Activated CD4-positive, alpha-beta T cell treated with anti-CD3 and anti-CD28 coated beads, Interleukin-2, amount 50 U/mL, for 16 hours (primary cell): ENCODE data around the gene PLEKHN1.

Experiments
- DNase-seq: peaks from one replicate; pipeline ENCODE4 v3.0.0-alpha.2; 2020

Gene PLEKHN1

DNA sequence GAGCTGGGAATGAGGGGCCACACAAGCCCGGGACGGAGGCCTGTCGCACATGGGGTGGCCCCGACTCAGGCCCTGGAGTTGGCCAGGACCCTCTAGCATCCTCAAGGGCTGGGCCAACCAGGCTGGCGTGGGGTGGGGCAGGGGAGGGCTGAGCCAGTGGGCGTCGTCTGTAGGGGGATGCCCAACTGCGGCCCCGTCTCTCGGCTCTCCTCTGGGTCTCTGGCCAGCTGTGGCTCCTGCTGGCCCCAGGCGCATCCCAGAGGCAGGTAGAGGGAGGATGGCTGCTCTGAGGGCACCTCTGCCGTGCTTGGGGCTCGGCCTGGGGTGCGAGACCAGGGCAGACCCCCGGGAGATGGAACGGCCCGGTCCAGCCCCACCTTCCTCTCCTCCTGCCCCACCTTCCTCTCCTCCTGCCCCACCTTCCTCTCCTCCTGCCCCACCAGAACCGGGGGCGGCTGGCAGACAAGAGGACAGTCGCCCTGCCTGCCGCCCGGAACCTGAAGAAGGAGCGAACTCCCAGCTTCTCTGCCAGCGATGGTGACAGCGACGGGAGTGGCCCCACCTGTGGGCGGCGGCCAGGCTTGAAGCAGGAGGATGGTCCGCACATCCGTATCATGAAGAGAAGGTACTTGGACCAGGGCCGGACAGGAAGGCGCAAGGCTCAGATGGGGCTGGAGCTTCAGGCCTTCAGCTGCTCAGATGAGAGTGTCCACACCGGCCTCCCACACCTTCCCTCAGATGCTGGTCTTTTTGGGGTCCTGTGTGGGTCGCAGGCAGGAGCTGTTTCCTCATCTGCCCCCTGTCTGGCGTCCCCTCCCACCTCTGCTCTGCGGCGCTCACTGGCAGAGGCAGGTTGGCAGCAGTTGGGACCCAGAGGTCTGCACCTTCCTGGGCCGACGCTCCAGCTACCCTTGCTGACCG, 36.3 kb upstream of the PLEKHN1 start:
- no peak for DNase-seq

DNA sequence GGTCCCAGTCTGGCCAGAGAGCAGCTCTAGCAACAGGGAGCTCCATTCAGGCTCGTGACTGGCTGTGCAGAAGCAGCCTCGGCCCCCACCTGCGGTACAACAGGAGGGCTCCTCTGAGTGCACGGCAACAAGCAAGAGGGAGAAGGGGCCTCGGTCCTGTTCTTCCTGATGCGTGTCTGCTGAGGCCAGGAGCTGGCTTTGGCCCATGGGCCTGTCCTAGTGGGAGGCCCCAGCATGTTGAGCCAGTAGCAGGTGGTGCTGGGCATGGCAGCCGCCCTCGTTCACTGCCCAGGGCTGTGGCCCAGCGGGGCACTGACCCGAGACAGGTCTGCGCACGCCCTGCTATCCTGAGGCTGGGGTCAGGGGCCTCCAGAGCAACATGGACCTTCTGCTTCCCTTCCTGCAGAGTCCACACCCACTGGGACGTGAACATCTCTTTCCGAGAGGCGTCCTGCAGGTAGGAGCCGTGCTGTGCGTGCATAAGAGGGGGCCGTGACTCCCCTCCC, 35.6 kb upstream of the PLEKHN1 start:
- no peak for DNase-seq

DNA sequence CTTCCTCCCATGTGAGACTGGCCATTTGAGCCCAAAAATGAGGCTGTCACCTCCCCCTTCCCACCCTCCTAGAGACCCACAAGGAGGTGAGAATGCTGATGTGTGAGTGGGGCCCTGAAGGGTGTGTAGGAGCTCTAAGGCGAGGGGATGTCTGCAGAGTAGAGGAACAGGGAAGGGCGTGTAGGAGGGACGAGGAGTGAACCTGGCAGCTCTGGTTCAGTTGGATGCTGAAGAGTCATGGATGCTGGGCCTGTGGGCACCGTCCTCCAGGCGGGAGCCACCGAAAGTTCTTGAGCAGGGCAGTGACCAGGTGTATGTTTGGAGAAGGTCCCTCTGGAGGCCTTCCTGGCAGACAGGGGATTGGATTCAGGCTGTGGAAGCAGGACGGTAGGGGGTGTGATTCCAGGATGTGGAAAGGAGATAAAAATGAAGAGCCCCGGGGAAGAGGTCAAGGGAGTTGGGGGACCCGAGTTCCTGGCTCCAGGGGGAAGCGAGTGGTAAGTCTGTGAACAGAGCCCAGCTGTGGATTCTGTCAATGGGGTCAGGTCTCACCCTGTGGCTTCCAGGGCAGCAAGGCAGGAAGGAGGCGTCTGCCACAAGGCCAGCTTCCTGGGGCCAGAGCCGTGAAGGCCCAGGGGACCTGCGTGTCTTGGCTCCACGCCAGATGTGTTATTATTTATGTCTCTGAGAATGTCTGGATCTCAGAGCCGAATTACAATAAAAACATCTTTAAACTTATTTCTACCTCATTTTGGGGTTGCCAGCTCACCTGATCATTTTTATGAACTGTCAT, 34.7 kb upstream of the PLEKHN1 start:
- no peak for DNase-seq

DNA sequence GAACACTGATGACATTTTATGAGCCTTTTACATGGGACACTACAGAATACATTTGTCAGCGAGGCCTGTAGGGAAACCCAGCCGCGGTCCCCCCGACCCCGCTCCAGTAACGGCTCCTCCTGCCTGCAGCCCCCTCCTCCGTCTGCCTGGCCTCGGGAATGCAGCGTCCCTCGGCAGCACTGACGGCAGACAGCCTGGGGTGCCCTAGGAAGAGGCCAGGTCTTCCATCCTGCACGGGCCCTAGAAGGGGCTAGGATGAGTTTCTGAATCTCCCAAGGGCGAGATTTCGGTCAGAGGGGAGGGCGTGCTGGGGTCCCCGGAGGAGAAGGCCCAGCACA, 34.1 kb upstream of the PLEKHN1 start:
- no peak for DNase-seq

DNA sequence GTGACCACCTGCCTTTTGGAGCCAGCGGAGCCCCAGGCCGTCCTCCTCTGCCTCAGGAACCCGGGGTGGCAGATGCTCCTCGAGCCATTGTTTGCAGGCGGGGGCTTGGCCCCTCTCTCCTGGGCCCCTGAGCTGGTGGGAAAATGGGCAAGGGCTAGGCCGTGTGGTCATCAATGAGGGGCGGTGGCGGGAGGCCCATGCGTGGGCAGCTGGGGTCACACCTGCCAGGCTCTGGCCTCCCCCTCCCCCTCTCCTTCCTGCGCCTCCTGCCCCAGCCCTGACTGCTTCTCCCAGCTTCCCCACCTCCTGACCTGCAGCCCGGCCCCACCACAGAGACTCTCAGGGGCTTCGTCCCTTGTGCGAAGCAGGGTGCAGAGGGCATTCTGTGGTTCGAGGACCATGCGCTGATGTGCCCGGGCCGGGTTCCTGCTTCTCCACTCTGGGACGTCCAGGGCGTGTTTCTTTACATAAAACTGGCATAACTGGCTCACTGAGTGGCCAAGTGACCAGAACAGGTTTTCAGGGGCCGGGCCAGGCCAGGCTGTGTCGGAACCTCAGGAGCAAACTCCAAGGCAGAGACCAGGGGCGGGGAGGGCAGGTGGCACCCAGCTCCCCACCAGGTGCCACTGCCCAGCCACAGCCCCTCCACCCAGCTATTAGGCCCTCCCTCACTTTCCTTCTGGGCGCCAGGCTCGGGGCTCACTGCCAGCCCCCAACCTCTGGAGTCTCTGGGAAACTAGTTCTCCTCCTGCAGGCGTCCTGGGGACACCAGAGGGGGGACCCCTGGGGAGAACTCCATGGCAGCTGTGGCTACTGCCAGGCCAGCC, 33.3 kb upstream of the PLEKHN1 start:
- DNase-seq, result no peak

DNA sequence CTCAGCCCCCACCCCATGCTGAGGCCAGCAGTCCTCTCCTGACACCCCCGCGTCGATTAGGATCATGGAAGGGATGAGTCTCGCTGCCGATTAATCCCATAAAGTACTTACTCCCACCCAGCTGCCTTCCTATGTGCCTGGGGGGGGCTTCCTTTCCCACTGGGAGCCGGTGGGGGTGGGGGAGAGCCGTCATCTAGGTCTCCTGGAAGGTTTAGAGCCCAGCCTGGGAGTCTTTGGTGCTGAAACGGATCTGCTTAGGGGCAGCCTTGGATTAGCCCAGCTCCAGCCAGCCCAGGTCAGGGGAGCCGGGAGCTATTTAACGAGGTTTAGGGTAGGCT, 32.7 kb upstream of the PLEKHN1 start:
- no peak for DNase-seq

DNA sequence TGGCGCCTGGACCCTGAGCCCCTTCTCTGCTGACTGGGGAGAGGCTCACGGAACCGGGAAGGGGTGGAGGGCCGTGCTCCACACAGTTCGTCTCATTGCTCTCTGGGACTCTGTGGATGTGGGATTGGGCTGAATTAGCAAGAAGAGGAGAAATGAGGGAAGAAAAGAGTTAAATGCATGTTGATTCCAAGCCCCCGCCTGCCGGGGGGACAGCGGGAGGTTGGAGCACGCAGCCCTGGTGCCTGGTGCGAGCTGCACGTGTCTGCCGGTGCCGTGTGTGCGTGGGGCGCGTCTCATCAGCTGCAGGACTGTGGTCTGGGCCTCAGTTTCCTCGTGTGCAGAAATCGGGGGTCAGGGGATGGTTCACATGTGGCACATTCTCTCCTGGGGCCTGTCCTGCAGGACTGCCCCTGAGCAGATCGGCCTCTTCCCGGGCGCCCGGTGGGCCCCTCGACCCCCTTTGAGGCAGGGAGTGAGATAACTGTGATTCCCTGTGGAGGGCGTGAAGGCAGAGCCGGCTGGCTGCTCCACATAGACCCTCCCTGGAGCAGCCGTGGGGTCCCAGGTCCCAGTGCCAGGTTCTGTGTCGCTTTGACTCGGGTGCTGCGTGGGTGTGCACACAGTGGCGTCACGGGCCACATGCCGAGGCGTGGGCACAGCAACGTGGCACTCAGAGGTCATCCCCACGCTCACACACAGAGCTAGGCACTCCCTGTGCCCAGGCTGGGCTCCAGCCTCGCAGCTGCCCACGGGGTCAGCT, 31.1 kb upstream of the PLEKHN1 start:
- DNase-seq, result no peak

DNA sequence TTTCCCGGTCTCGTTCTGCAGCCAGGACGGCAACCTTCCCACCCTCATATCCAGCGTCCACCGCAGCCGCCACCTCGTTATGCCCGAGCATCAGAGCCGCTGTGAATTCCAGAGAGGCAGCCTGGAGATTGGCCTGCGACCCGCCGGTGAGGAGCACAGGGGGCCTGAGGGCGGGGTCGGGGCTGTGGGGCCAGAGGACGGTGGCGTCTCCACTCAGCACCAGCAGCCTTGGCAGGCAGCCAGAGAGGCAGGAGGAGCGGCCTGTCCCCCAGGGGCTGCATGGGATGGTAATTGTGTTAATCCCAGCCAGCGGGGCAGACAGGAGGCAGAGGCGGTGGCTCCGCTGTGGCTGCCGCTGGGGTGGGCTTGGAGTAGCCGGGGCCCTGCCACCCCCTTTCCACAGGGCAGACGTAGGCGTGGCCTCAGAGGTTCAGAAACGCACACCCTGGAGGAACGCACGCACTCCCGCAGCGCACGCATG, 30.5 kb upstream of the PLEKHN1 start:
- DNase-seq, result no peak

DNA sequence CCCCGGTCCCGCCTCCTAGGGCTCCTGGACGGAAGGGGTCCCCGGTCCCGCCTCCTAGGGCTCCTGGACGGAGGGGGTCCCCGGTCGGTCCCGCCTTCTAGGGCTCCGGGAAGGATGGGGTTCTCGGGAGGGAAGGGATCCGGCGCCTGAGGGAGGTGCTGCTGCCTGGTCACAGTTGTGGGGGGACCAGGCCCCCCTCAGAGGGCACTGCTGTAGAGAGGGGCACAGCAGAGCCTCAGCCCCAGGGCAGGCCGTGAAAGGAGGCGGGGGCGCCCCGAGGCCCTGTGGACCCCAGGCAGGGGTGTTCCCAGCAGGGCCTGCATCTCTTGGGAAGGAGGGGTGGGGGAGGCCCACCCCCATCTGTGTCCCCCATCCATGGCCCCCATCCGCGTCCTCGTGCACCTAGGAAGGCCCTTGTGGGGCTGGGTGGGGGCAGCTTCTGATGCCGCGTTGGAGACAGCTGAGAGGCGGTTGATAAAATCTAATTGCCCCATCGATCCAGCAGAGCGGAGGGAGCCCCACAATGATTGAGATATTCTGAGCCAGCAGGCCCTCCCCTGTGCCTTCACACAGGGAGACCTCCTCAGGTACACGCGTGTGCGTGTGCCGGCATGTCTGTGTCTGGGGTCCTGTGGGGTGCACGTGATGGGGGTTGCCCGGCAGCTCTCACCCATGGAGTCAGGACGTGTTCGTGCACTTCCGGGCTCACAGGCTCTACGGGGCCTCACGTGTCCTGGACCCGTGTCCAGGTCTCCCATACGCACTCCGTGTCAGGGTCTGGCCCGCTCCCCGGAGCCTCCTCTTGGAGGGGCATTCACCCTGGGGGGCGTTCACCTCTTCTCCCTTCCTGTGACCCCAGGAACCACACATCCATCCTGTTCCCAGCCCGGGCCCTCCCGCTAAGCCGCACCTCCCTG, 29.7 kb upstream of the PLEKHN1 start:
- DNase-seq, result no peak

DNA sequence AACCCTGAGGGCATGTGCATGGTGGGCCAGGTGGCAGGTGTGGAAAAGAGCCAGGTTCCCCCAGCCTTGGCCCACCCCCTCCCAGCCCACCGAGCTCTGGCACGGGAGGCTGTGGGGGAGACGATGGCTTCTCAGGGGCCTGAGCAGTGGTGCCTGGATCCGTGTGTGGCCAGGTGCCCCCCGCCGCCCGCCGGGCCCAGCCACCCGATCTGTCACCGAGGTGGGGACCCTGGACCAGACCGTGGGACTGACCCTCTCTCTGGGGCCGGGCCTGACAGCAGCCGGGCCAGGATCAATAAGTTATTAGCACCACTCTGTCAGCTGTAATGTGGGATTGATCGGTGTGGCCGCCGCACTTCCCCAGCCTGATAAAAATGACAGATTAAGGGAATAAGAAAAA, 28.8 kb upstream of the PLEKHN1 start:
- no peak for DNase-seq

DNA sequence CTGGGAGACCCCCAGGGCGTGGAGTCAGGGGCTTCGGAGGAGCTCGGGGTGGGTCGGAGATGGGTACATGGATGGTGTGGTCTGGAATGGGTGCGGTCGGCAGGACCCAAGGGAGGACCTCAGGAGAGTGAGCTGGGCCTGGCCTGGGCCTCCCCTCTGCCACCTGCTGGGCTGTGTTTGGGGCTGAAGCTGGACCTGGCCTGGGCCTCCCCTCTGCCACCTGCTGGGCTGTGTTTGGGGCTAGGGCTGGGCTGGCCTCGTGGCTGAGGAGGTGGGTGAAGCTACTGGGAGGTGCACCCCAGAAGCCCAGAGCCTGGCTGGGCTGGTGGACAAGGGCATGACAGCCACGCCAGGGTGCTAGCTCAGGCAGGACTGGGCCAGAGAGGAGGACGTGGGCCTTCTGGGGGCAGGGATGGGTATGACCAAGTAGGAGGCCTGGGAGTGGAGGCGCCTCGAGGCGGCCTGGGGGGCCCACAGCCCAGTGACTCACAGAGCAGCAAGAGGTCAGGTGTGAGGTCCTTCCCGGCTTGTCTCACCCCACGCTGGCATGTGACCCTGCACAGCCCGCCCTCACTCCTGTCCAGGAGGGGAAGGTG, 28.1 kb upstream of the PLEKHN1 start:
- no peak for DNase-seq

DNA sequence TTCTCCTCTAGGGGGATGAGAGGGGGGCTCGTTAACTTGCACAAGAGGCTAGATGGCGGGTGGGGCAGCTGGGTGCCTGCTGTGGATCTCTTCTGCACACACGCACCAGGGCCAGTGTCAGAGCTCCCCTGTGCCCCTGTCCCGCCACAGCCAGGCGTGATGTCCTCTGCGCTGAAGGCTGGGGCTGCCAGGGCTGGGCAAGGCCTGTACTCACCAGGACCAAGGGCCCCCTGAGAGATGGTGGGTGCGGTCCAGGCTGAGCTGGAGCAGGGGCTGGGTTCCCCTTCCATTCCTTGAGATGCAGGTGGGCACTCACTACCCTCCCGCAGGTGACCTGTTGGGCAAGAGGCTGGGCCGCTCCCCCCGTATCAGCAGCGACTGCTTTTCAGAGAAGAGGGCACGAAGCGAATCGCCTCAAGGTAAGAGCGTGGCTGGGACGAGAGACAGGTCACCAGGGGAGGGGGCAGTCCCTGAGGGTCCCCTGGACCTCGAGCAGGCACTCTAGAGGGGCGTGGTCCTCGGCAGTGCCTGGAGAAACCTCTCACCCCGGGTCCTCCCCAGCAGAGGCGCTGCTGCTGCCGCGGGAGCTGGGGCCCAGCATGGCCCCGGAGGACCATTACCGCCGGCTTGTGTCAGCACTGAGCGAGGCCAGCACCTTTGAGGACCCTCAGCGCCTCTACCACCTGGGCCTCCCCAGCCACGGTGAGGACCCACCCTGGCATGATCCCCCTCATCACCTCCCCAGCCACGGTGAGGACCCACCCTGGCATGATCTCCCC, 27.4 kb upstream of the PLEKHN1 start:
- DNase-seq, result no peak

DNA sequence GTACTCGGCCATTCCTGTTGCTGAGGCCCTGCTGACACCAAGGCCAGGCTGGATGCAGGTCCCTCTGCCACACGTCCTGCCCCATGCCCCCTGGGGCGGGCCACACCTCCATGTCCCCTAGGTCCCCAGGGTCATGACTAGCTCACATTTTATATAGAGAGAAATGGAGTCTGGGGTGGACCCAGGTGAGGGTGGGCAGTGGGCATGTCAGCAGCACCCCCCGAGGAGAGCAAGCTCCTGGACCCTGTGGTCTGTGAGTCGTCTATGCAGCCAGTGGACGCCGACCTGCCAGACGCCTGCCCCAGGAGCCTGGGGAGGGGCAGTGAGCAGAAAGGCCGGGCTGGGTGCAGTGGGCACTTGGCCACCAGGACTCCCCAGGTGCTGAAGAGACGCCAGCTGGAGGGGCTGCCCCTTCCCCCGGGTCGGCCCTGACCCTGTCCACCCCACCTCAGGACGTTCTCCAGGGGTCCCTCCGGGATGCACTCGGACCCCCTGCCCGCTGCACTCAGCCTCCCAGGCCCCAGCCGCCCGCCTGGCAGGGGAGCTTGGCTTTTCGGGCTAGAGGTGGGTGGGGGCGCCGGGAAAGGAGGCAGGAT, 26.7 kb upstream of the PLEKHN1 start:
- no peak for DNase-seq

DNA sequence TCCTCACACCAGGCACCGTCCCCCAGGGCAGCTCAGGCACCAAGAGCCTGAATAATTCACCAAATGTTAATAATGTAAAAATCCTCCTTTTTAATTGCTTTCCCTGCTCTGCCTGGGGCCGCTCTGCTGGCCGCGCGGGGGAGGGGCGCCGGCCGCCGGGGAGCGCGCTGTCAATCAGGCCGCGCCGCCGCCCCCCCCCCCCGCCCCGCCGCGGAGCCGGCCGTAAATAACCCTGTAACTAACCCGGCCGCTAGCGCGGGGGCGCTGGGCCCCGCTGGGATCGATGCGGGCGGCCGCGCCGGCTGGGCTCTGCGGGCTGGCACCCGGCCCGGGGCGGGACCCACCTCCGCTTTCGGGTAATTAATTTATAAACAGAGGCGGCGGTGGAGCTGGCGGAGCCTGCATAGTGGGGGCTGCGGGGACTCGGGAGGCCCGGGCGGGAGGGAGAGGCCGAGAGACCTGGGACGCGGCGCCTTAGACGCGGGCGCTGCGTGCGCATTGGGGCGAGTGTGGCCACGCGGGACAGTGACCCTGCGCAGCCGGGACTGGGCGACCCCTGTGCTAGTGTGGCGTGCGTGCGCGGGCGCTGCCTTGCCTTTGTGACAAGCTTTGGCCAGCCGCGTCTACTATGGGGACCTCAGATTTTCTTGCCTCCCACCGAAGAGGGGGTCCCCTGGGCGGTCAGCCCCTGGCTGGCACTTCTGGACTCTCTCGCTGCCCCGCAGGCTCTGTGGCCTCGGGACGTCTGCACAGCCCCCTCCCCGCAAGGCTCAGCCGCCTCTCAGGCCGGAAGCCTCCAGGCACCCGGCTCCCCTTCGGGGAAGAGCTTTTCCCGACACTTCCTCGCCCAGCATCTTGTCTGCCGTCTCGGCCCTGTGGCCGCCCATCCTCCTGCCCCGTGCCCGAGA, 25.9 kb upstream of the PLEKHN1 start:
- DNase-seq, result no peak

DNA sequence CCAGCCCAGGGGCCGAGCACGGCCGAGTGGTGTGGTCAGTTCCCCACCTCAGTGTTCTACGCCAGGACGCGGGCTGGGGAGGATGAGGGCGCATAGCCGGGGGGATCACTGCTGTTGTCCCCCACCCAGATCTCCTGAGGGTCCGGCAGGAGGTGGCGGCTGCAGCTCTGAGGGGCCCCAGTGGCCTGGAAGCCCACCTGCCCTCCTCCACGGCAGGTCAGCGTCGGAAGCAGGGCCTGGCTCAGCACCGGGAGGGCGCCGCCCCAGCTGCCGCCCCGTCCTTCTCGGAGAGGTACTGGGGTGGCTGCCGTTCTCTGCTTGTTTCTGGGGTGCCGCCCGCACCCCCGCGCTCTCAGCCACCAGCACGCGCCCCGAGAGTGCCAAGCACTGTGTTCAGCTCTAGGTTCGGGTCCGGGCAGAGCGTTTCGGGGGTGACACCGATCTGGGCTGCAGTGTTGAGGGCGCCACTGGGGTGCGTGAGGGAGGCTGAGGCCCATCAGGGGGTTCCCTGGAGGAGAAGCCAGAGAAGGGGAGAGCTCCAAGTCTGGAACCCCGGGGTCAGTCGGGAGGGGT, 25.2 kb upstream of the PLEKHN1 start:
- no peak for DNase-seq

DNA sequence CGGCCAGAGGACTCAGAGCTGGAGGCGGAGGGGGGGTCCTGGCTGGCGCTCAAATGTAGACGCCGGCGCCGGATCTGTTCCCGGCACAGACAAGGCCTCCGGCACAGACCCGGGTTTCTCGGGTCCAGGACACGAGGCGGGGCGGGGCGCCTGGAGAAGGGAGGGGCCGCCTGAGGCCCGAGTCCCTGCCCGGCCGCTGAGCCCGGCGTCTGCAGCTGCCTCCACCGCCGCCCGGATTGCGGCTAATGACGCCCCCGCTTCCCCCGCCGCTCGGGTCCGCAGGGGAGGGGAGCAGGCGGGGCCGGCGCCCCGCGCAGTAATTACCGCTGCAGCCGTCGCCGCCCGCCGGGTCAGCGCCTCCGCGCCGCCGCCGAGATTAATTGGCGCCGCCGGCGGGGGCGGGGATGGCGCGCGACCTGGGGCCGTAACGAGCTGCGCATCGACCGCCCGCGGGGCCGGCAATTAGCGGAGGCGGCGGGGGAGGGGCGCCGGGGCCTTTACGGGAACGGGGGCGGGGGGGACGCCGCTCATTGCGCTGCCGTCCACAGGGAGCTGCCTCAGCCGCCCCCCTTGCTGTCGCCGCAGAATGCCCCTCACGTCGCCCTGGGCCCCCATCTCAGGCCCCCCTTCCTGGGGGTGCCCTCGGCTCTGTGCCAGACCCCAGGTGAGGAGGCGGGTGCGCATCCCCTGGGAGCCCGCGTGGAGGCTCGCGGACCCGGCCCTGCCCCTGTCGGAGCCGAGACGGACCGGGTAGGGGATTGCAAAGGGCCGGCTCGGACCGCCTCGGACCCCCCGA, 24.5 kb upstream of the PLEKHN1 start:
- no peak for DNase-seq

DNA sequence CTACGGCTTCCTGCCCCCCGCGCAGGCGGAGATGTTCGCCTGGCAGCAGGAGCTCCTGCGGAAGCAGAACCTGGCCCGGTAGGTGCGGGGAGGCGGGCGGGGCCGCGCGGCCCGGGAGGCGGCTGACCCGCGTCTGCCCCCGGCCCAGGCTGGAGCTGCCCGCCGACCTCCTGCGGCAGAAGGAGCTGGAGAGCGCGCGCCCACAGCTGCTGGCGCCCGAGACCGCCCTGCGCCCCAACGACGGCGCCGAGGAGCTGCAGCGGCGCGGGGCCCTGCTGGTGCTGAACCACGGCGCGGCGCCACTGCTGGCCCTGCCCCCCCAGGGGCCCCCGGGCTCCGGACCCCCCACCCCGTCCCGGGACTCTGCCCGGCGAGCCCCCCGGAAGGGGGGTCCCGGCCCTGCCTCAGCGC, 23.9 kb upstream of the PLEKHN1 start:
- no peak for DNase-seq
